Neuronal stem cell (in vitro differentiated cells): Measurements from ENCODE around the gene SENP2.
A peak's percentile ranks its signal among the peaks of the same experiment; 100 is the strongest.

Source experiments
- DNase-seq: peaks from one replicate; pipeline ENCODE4 v3.0.0-alpha.2; 2013; ENCODE audit warnings: low spot score
- H2AFZ ChIP-seq: one replicate; pipeline ENCODE4 v1.6.1; 2013; ENCODE audit warnings: mild to moderate bottlenecking, low read length, inconsistent platforms
- H2AK5ac ChIP-seq: 2 replicates; pipeline ENCODE4 v1.6.1; 2013; ENCODE audit warnings: low read depth, mild to moderate bottlenecking, inconsistent platforms, low read length, moderate library complexity, mixed read lengths
- H2BK120ac ChIP-seq: 2 replicates; pipeline ENCODE4 v1.6.1; 2013; ENCODE audit warnings: low read depth, mild to moderate bottlenecking, inconsistent platforms, low read length, moderate library complexity, mixed read lengths
- H2BK12ac ChIP-seq: one replicate; pipeline ENCODE4 v1.6.1; 2013; ENCODE audit warnings: low read length, inconsistent platforms
- H2BK15ac ChIP-seq: 2 replicates; pipeline ENCODE4 v1.6.1; 2013; ENCODE audit warnings: mild to moderate bottlenecking, low read length, inconsistent platforms, mixed read lengths
- H2BK5ac ChIP-seq: one replicate; pipeline ENCODE4 v1.6.1; 2013; ENCODE audit warnings: inconsistent platforms, mild to moderate bottlenecking, low read length, moderate library complexity
- H3K14ac ChIP-seq: one replicate; pipeline ENCODE4 v1.6.1; 2013; ENCODE audit warnings: low read length, inconsistent platforms
- H3K18ac ChIP-seq: 2 replicates; pipeline ENCODE4 v1.6.1; 2013; ENCODE audit warnings: low read length, inconsistent platforms
- H3K23ac ChIP-seq: 2 replicates; pipeline ENCODE4 v1.6.1; 2013; ENCODE audit warnings: low read depth, mild to moderate bottlenecking, mixed read lengths, low read length, inconsistent platforms; ENCODE audit not compliant: poor library complexity
- H3K27ac ChIP-seq: replicated peaks from 3 replicates; pipeline ENCODE4 v1.5.1; 2013; ENCODE audit warnings: low read length, inconsistent platforms
- H3K27me3 ChIP-seq, 3 experiments: 2 replicates each; pipeline ENCODE4 v1.6.1; 2013; ENCODE audit warnings: low read length in 3 of 3, mild to moderate bottlenecking in 2 of 3, inconsistent platforms in 1 of 3, low read depth in 1 of 3, mixed read lengths in 1 of 3, moderate library complexity in 1 of 3; ENCODE audit not compliant: control insufficient read depth in 3 of 3, insufficient read depth in 3 of 3
- H3K36me3 ChIP-seq, 2 donors: replicated peaks in 1 of 2; 2 replicates each; pipeline ENCODE4 v1.6.1; 2013; ENCODE audit warnings: low read length in 2 of 2; ENCODE audit not compliant: control insufficient read depth in 2 of 2, insufficient read depth in 2 of 2
- H3K4ac ChIP-seq: 2 replicates; pipeline ENCODE4 v1.6.1; 2013; ENCODE audit warnings: inconsistent platforms, mild to moderate bottlenecking, low read length, moderate library complexity
- H3K4me1 ChIP-seq, 2 donors: 1 replicate in 1 of 2; 2 replicates in 1 of 2; pipeline ENCODE4 v1.6.1; 2013; ENCODE audit warnings: low read length in 2 of 2, low read depth in 1 of 2; ENCODE audit not compliant: control insufficient read depth in 2 of 2, insufficient read depth in 1 of 2
- H3K4me2 ChIP-seq: one replicate; pipeline ENCODE4 v1.6.1; 2013; ENCODE audit warnings: mild to moderate bottlenecking, low read length, inconsistent platforms; ENCODE audit not compliant: insufficient read depth, poor library complexity, severe bottlenecking
- H3K4me3 ChIP-seq, 2 donors: 2 replicates each; pipeline ENCODE4 v1.5.1; 2013; ENCODE audit warnings: low read length in 2 of 2, mild to moderate bottlenecking in 2 of 2, inconsistent platforms in 1 of 2, moderate library complexity in 1 of 2
- H3K79me1 ChIP-seq: one replicate; pipeline ENCODE4 v1.6.1; 2013; ENCODE audit warnings: low read depth, mild to moderate bottlenecking, inconsistent platforms, low read length, moderate library complexity
- H3K9ac ChIP-seq: one replicate; pipeline ENCODE4 v1.6.1; 2013; ENCODE audit warnings: mild to moderate bottlenecking, low read depth, low read length, inconsistent platforms; ENCODE audit not compliant: poor library complexity
- H3K9me3 ChIP-seq, 2 donors: replicated peaks in 1 of 2; 2 replicates each; pipeline versions ENCODE3 to v1.6.1; 2013; ENCODE audit warnings: low read length in 2 of 2, mild to moderate bottlenecking in 2 of 2, inconsistent platforms in 1 of 2, low read depth in 1 of 2, mixed read lengths in 1 of 2, moderate library complexity in 1 of 2; ENCODE audit not compliant: control insufficient read depth in 2 of 2, insufficient read depth in 1 of 2
- H4K8ac ChIP-seq: one replicate; pipeline ENCODE4 v1.6.1; 2013; ENCODE audit warnings: low read depth, mild to moderate bottlenecking, inconsistent platforms, low read length, moderate library complexity
- H4K91ac ChIP-seq: one replicate; pipeline ENCODE4 v1.6.1; 2013; ENCODE audit warnings: low read length, low read depth, mild to moderate bottlenecking, inconsistent platforms; ENCODE audit not compliant: poor library complexity
- WGBS, 2 donors: extraction: QIAGEN DNeasy Blood & Tissue Kit; methylation state at CpG; one replicate each; pipeline ENCODE4 v1.1.7; 2013; ENCODE audit warnings: missing lambda C conversion rate in 2 of 2, mixed read lengths in 1 of 2; ENCODE audit not compliant: insufficient read length in 2 of 2, insufficient replicate concordance in 1 of 2; ENCODE audit errors: extremely low coverage in 2 of 2; 5-methylcytosine and 5-hydroxymethylcytosine counted together

Gene SENP2

GRCh38 chr3:185549122-185549521 is 37.0 kb upstream of the SENP2 start:
- Histone ChIP-seq H3K4me3 (no peak overlapping the region), H2AFZ (no peak overlapping the region), H3K9me3 (no peaks in the 10 kb centered on the region), H2BK15ac (no peak overlapping the region), H2BK120ac (no peak overlapping the region), H3K4me2 (no peak overlapping the region), H4K8ac (no peak overlapping the region), H3K18ac (no peak overlapping the region), H2BK12ac (no peak overlapping the region), H3K79me1 (no peaks in the 10 kb centered on the region), H3K14ac (no peak overlapping the region), H3K27ac (no peak overlapping the region), H2AK5ac (no peak overlapping the region), H3K9ac (no peak overlapping the region), H2BK5ac (no peak overlapping the region), H3K36me3 (no peaks in the 10 kb centered on the region), H3K4me1 (peaks cover 0 to 1% of the 10 kb centered on the region in 2 donors), H4K91ac (no peak overlapping the region), H3K4ac (no peak overlapping the region), H3K27me3 (no peaks in the 10 kb centered on the region), H3K23ac (no peak overlapping the region)
- no peak for DNase-seq
- WGBS, 2 donors, result no CpG with 5 or more reads among the region's 3 CpGs

DNA sequence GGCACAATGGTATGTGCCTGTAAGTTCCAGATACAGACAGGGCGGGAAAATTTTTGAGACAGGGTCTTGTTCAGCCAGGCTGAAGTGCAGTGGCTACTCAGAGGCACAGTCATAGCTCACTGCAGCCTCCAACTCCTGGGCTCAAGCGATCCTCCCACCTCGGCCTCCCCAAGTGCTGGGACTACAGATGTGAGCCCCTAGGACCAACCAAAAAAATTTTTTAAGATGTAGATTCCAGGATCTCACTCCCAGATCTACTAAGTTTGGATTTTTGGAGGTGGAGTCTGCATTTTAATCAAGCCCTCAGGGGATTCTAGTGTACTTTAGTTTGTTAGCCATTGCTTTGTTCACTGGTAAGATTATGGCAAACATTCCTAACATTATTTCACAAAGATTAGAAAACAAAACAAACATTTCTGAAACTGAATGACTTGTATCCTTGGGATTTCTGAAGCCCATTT is 36.4 kb upstream of the SENP2 start:
- Histone ChIP-seq H3K79me1 (no peaks in the 10 kb centered on the region), H2BK12ac (no peak overlapping the region), H2AK5ac (no peak overlapping the region), H3K4me1 (peaks cover 0 to 1% of the 10 kb centered on the region in 2 donors), H3K9me3 (no peaks in the 10 kb centered on the region), H3K27me3 (no peaks in the 10 kb centered on the region), H4K91ac (no peak overlapping the region), H3K4ac (no peak overlapping the region), H3K23ac (no peak overlapping the region), H3K27ac (no peak overlapping the region), H2BK120ac (no peak overlapping the region), H3K14ac (no peak overlapping the region), H4K8ac (no peak overlapping the region), H2BK5ac (no peak overlapping the region), H3K36me3 (no peaks in the 10 kb centered on the region), H2BK15ac (no peak overlapping the region), H3K18ac (no peak overlapping the region), H3K4me2 (no peak overlapping the region), H3K9ac (no peak overlapping the region), H3K4me3 (no peak overlapping the region), H2AFZ (no peak overlapping the region)
- no peak for DNase-seq
- WGBS, 2 donors, result no CpG with 5 or more reads among the region's 3 CpGs

- no peak for DNase-seq
- H3K4me3 ChIP-seq, result no peak within 1 kb of the TSS
- H2BK15ac ChIP-seq, result no peak within 1 kb of the TSS
- no peak within 1 kb of the TSS for H2BK5ac ChIP-seq
- no peaks in the 10 kb centered on the region for H3K36me3 ChIP-seq
- H2BK120ac ChIP-seq, result no peak within 1 kb of the TSS
- peaks cover 0 to 5% (median 0%) of the 10 kb centered on the region in 3 experiments for H3K27me3 ChIP-seq
- no peak within 1 kb of the TSS for H3K23ac ChIP-seq
- no peaks in the 10 kb centered on the region for H3K9me3 ChIP-seq
- WGBS, 2 donors, result no CpG with 5 or more reads among the region's 6 CpGs
- no peak within 1 kb of the TSS for H3K14ac ChIP-seq
- peaks cover 0 to 1% of the 10 kb centered on the region in 2 donors for H3K4me1 ChIP-seq
- H2BK12ac ChIP-seq, result no peak within 1 kb of the TSS
- no peak within 1 kb of the TSS for H3K4ac ChIP-seq
- peak within 1 kb of the TSS; percentile 54 for H2AFZ ChIP-seq
- H4K91ac ChIP-seq, result no peak within 1 kb of the TSS
- no peaks in the 10 kb centered on the region for H3K79me1 ChIP-seq
- H3K27ac ChIP-seq, result no peak within 1 kb of the TSS
- H3K4me2 ChIP-seq, result no peak within 1 kb of the TSS
- H3K18ac ChIP-seq, result no peak within 1 kb of the TSS
- no peak within 1 kb of the TSS for H3K9ac ChIP-seq
- no peak within 1 kb of the TSS for H2AK5ac ChIP-seq
- no peak within 1 kb of the TSS for H4K8ac ChIP-seq
Observed at GRCh38 chr3:185552358-185552877, 33.7 kb upstream of the SENP2 start, which contains the start of gene LIPH. TSS of gene LIPH (minus strand) at chr3:185552588. CDS start at chr3:185552471, 117 bp downstream.

DNA sequence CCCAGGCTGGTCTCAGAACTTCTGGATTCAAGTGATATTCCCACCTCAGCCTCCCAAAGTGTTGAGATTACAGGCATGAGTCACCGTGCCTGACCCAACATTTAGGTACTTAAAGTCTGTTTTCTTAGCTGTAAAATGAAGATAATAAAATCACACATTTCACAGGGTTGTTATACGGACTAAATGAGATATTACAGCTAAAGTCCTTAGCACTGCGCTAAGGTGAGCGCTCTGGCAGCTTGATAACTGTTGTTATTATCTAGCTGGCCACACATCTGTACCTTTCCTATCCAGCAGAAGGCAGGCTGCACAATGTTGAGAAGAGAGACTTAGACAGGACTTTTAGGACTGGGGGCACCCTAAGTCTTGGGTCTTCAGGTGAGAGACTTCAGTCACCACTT is 31.0 kb upstream of the SENP2 start:
- no CpG with 5 or more reads among the region's 4 CpGs for WGBS, 2 donors
- Histone ChIP-seq H3K79me1 (no peaks in the 10 kb centered on the region), H3K4me1 (peaks cover 0 to 1% of the 10 kb centered on the region in 2 donors), H3K18ac (no peak overlapping the region), H2BK15ac (no peak overlapping the region), H3K36me3 (no peaks in the 10 kb centered on the region), H3K9ac (no peak overlapping the region), H3K27ac (no peak overlapping the region), H4K8ac (no peak overlapping the region), H2AFZ (no peak overlapping the region), H2AK5ac (no peak overlapping the region), H3K27me3 (peaks cover 0 to 9% (median 0%) of the 10 kb centered on the region in 3 experiments), H3K4me3 (no peak overlapping the region), H3K9me3 (no peaks in the 10 kb centered on the region), H2BK12ac (no peak overlapping the region), H3K23ac (no peak overlapping the region), H3K4me2 (no peak overlapping the region), H2BK5ac (no peak overlapping the region), H4K91ac (no peak overlapping the region), H3K4ac (no peak overlapping the region), H2BK120ac (no peak overlapping the region), H3K14ac (no peak overlapping the region)
- no peak for DNase-seq
